Measurements from ENCODE around the gene JADE1. TPM values are rescaled to one million over a fixed set of nuclear protein-coding genes. Genes with fewer than 3 reads are reported as not detected.

Gene JADE1
- total RNA-seq, 1 experiment from 2014 or later = 192 TPM

DNA sequence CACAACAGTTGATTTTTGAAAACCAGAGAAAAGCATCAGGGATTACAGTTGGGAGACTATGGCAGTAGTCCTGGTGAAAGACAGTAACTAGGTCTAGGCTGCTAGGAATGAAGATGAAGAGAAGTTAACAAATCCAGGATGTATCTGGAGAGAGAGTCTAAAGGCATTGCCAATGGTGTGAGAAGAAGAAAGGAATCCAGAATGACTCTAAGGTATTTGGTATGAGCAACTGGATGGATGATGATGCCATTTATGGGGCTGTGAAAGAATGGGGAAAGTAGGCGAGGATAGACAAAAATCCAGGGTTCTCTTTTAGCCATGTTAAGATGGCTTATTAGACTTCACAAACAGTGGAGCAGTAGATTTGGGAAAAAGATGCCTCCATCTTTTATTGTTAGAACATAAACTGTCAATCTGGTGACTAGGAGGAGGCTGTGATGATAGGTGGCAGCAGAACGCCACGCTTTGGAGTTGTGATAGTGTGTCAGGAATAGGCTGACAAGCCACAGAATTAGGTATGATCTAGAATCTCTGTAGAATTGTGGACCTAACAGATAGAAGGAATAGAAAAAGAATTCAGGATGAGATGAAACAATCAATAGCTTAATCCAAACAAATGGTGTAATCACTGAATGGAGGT, 27.3 kb upstream of the JADE1 start:
- Histone ChIP-seq H3K4ac (ENCODE audit: low read depth, low read length) (no peak overlapping the region), H3K23me2 (ENCODE audit: insufficient read length, low read depth, low read length, poor library complexity, severe bottlenecking) (no peaks in the 10 kb centered on the region), H4K8ac (replicated peaks; ENCODE audit: insufficient read length, low read depth, low read length) (no peak overlapping the region), H3T11ph (ENCODE audit: low read length) (no peak overlapping the region), H3K4me2 (ENCODE audit: insufficient read depth, insufficient read length, low read length) (no peak overlapping the region), H4K91ac (ENCODE audit: insufficient read length, low read depth, low read length) (no peak overlapping the region), H4K20me1 (ENCODE audit: control insufficient read depth, insufficient read depth, insufficient read length) (no peaks in the 10 kb centered on the region), H2BK5ac (ENCODE audit: insufficient read length, low read length) (no peak overlapping the region), H3K79me1 (ENCODE audit: insufficient read depth, low read depth, low read length, poor library complexity, severe bottlenecking) (no peaks in the 10 kb centered on the region), H3K56ac (ENCODE audit: insufficient read length, low read depth, low read length) (no peak overlapping the region), H3K79me2 (ENCODE audit: insufficient read depth, low read length) (no peaks in the 10 kb centered on the region), H2BK20ac (ENCODE audit: low read depth, low read length, poor library complexity, severe bottlenecking) (no peak overlapping the region), H3K27ac (ENCODE audit: insufficient read length, low read depth, low read length) (no peak overlapping the region), H3K27me3 (ENCODE audit: insufficient read depth, low read length) (no peaks in the 10 kb centered on the region), H2BK15ac (ENCODE audit: low read depth, low read length) (no peak overlapping the region), H2BK120ac (ENCODE audit: low read depth, low read length, poor library complexity, severe bottlenecking) (no peak overlapping the region), H2AK5ac (ENCODE audit: insufficient read length, low read length) (no peak overlapping the region), H3K14ac (ENCODE audit: insufficient read depth, low read length) (no peak overlapping the region), H2BK12ac (ENCODE audit: insufficient read length, low read depth, low read length) (no peak overlapping the region), H3K9me3 (ENCODE audit: control insufficient read depth, low read depth, low read length) (no peaks in the 10 kb centered on the region), H2AFZ (ENCODE audit: low read length) (no peak overlapping the region), H4K5ac (ENCODE audit: insufficient read length, low read depth, low read length) (no peak overlapping the region), H3K18ac (ENCODE audit: insufficient read length, low read depth, low read length) (no peak overlapping the region), H3K4me1 (ENCODE audit: insufficient read depth, low read length) (peaks cover 3% of the 10 kb centered on the region; the same call in 1 of the 2 replicates), H3K23ac (ENCODE audit: insufficient read length, low read depth, low read length) (no peak overlapping the region), H3K9ac (ENCODE audit: extremely low read depth, insufficient read length, low read length) (no peak overlapping the region)
- Mint-ChIP-seq H3K36me3 (ENCODE audit: insufficient read depth in 1 of 3, low read depth in 3 of 3) (peaks cover 0 to 2% (median 0%) of the 10 kb centered on the region in 3 experiments; a peak in 1 of 7 replicates), H3K4me1 (peaks cover 8 to 19% of the 10 kb centered on the region in 2 experiments), H3K9me3 (peaks cover 0 to 2% of the 10 kb centered on the region in 2 experiments; a peak in 2 of 5 replicates), H3K27me3 (ENCODE audit: low read depth) (no peaks in the 10 kb centered on the region), H3K27ac (no peak overlapping the region), H3K4me3 (no peak overlapping the region)
- no CpG with 5 or more reads among the region's 3 CpGs for WGBS (ENCODE audit: extremely low coverage, insufficient read length, low lambda C conversion rate)
- TF ChIP-seq, protein P1, sequence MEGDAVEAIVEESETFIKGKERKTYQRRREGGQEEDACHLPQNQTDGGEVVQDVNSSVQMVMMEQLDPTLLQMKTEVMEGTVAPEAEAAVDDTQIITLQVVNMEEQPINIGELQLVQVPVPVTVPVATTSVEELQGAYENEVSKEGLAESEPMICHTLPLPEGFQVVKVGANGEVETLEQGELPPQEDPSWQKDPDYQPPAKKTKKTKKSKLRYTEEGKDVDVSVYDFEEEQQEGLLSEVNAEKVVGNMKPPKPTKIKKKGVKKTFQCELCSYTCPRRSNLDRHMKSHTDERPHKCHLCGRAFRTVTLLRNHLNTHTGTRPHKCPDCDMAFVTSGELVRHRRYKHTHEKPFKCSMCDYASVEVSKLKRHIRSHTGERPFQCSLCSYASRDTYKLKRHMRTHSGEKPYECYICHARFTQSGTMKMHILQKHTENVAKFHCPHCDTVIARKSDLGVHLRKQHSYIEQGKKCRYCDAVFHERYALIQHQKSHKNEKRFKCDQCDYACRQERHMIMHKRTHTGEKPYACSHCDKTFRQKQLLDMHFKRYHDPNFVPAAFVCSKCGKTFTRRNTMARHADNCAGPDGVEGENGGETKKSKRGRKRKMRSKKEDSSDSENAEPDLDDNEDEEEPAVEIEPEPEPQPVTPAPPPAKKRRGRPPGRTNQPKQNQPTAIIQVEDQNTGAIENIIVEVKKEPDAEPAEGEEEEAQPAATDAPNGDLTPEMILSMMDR (conservative IDR thresholded peaks at IDR 0.05) = peak; percentile 63
- DNase-seq = no peak

Data from H9 (cell line).